Right atrium auricular region (tissue), 2 donors: ENCODE results near the gene MARF1. TPM values are rescaled to one million over a fixed set of nuclear protein-coding genes. Genes with fewer than 3 reads are reported as not detected.
"Not testable (repeated sequence)": the region's sequence is repeated elsewhere in the genome, so short reads cannot be mapped to it uniquely, and the experiment has no call there.

ENCODE experiments used
- DNase-seq: peaks from one replicate; pipeline ENCODE4 v3.0.0-alpha.2; 2019; ENCODE audit warnings: low spot score
- H3K27ac ChIP-seq, 2 donors: fragments of 200-600 bp; sonication (generic); 1 replicate in 1 of 2; 2 replicates in 1 of 2; pipeline ENCODE4 v1.5.1; 2016 to 2019
- H3K27me3 ChIP-seq, 2 donors: fragments of 200-600 bp; sonication (generic); one replicate each; pipeline versions ENCODE4 v1.5.1 to v1.6.0; 2017 to 2019
- H3K36me3 ChIP-seq: fragments of 200-600 bp; sonication (generic); one replicate; pipeline ENCODE4 v1.5.1; 2016
- H3K4me1 ChIP-seq, 2 donors: fragments of 200-600 bp; sonication (generic); one replicate each; pipeline versions ENCODE4 v1.5.1 to v1.6.0; 2017 to 2019
- H3K4me3 ChIP-seq, 2 donors: fragments of 200-600 bp; sonication (generic); 1 replicate in 1 of 2; 2 replicates in 1 of 2; pipeline ENCODE4 v1.5.1; 2017 to 2019; ENCODE audit warnings: mild to moderate bottlenecking in 1 of 2, moderate library complexity in 1 of 2
- H3K9me3 ChIP-seq, 2 donors: fragments of 200-600 bp; sonication (generic); one replicate each; pipeline ENCODE4 v1.5.1; 2019
- total RNA-seq, 2 donors: library from RNA; depleted of rRNA; stranded (reverse); fragments of >200 nt; gene quantifications; one replicate each; pipeline ENCODE4 v1.1.0, GENCODE V29; 2016
- TF ChIP-seq, protein P1 (sequence below), 2 donors: fragments of 200-600 bp; sonication (generic); IDR thresholded peaks; one replicate each; pipeline ENCODE4 v1.5.1; 2019; ENCODE audit warnings: antibody characterized with exemption in 2 of 2

Gene MARF1
- total RNA-seq, 2 donors from 2014 or later, result 17.1 to 24.8 TPM

DNA sequence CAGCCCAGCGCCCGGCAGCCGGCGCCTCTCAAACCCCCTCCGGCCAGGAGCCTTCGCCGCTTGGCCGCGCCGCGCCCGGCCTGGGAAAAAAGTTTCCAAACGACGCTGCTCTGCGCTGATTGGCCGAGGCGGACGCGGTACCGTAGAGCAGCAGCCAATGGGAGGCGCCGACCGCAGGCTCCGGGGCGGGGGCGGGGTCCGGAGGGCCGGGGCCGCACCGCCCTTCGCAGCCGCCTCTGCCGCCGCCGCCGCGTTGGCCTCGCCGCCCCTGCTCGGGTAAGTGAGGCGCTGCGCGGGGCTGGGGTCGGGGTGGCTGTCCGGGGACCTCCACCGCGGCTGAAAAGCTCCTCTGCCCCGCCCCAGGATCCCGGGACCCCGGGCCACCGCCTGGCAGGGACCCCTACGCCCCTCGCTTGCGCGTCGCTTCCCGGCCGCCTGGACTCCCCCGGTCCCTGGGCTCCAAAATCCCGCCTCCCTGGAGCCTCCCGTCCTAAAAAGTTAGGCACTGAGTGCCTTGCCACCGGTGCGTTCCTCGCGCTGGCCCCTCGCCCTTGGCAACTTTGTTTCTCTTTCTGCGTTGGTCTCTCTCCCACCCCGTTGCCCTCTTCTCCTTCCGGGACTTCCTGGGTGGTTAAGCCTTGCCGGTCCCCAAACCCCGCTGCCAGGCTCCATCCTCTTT, 7.2 kb upstream of the MARF1 start, which contains the start of gene NDE1:
Gene NDE1, plus strand, starts transcription at position 227 of the 679 bp plus-strand sequence. CDS start 14,534 bp downstream, outside the sequence.
- Histone ChIP-seq H3K4me3 (peak within 1 kb of the TSS; percentile 74 to 94), H3K27ac (peak within 1 kb of the TSS; percentile 91 to 96), H3K36me3 (no peaks in the 10 kb centered on the region), H3K27me3 (no peaks in the 10 kb centered on the region), H3K4me1 (peaks cover 0 to 40% of the 10 kb centered on the region in 2 donors), H3K9me3 (no peaks in the 10 kb centered on the region)
- DNase-seq, result peak; percentile 90
- TF ChIP-seq, protein P1, sequence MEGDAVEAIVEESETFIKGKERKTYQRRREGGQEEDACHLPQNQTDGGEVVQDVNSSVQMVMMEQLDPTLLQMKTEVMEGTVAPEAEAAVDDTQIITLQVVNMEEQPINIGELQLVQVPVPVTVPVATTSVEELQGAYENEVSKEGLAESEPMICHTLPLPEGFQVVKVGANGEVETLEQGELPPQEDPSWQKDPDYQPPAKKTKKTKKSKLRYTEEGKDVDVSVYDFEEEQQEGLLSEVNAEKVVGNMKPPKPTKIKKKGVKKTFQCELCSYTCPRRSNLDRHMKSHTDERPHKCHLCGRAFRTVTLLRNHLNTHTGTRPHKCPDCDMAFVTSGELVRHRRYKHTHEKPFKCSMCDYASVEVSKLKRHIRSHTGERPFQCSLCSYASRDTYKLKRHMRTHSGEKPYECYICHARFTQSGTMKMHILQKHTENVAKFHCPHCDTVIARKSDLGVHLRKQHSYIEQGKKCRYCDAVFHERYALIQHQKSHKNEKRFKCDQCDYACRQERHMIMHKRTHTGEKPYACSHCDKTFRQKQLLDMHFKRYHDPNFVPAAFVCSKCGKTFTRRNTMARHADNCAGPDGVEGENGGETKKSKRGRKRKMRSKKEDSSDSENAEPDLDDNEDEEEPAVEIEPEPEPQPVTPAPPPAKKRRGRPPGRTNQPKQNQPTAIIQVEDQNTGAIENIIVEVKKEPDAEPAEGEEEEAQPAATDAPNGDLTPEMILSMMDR (IDR thresholded peaks at IDR 0.05), result no peak

DNA sequence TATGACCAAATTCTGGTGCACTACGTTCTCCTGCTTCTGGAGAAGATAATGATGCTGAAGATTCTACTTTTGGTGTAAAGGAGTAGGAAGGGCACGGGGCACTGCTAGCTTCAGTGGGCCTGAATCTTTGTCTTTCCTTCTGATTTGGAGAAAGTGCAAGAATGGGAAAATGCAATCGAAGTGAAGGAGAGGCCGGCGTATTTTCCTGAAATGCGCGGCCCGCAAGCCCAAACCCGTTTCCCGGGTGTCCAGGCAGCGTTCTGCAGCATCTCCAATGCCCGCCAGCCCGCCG, 6.7 kb upstream of the MARF1 start:
- H3K36me3 ChIP-seq, result no peaks in the 10 kb centered on the region
- H3K27me3 ChIP-seq, result no peaks in the 10 kb centered on the region
- TF ChIP-seq, protein P1 (IDR thresholded peaks at IDR 0.05), result no peak
- peak overlapping the region; percentile 91 to 96 for H3K27ac ChIP-seq
- H3K4me1 ChIP-seq, result peaks cover 0 to 40% of the 10 kb centered on the region in 2 donors
- peak overlapping the region; percentile 27 to 74 for H3K4me3 ChIP-seq
- no peaks in the 10 kb centered on the region for H3K9me3 ChIP-seq
- no peak for DNase-seq

GRCh38 chr16:15649311-15649710, 6.4 kb upstream of the MARF1 start:
- H3K9me3 ChIP-seq, H3K27me3 ChIP-seq, H3K36me3 ChIP-seq, DNase-seq: not testable (repeated sequence)
- H3K4me3 ChIP-seq, result peak overlapping the region in 1 of 2 donors; percentile 74
- peak overlapping the region; percentile 91 to 96 for H3K27ac ChIP-seq
- peaks cover 0 to 40% of the 10 kb centered on the region in 2 donors for H3K4me1 ChIP-seq

DNA sequence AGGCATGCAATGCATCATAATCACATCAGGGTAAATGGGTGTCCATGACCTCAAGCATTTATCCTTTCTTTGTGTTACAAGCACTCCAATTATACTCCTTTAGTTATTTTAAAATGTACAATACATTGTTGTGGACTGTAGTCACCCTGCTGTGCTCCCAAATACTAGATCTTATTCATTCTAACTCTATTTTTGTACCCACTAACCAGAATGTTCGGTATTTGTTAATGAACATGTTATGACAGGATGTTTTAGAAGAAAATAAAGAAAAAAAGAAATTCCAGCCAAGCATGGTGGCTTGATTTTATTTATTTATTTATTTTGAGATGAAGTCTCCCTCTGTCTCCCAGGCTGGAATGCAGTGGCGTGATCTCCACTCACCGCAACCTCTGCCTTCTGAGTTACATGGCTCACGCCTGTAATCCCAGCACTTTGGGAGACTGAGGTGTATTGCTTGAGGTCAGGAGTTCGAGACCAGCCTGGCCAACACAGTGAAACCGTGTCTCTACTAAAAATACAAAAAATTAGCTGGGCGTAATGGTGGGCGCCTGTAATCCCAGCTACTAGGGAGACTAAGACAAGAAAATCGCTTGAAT, 5.3 kb upstream of the MARF1 start:
- no peak overlapping the region for H3K27ac ChIP-seq
- H3K27me3 ChIP-seq, result no peaks in the 10 kb centered on the region
- no peak overlapping the region for H3K4me3 ChIP-seq
- no peaks in the 10 kb centered on the region for H3K36me3 ChIP-seq
- DNase-seq, result no peak
- TF ChIP-seq, protein P1 (IDR thresholded peaks at IDR 0.05), result no peak
- peaks cover 0 to 36% of the 10 kb centered on the region in 2 donors for H3K4me1 ChIP-seq
- H3K9me3 ChIP-seq, result no peaks in the 10 kb centered on the region

- no peak for DNase-seq
- Histone ChIP-seq H3K9me3 (no peaks in the 10 kb centered on the region), H3K4me3 (no peak overlapping the region), H3K36me3 (no peaks in the 10 kb centered on the region), H3K4me1 (peaks cover 0 to 28% of the 10 kb centered on the region in 2 donors), H3K27me3 (no peaks in the 10 kb centered on the region), H3K27ac (no peak overlapping the region)
- TF ChIP-seq, protein P1 (IDR thresholded peaks at IDR 0.05), result no peak
Observed at GRCh38 chr16:15647294-15648014, 4.5 kb upstream of the MARF1 start.

DNA sequence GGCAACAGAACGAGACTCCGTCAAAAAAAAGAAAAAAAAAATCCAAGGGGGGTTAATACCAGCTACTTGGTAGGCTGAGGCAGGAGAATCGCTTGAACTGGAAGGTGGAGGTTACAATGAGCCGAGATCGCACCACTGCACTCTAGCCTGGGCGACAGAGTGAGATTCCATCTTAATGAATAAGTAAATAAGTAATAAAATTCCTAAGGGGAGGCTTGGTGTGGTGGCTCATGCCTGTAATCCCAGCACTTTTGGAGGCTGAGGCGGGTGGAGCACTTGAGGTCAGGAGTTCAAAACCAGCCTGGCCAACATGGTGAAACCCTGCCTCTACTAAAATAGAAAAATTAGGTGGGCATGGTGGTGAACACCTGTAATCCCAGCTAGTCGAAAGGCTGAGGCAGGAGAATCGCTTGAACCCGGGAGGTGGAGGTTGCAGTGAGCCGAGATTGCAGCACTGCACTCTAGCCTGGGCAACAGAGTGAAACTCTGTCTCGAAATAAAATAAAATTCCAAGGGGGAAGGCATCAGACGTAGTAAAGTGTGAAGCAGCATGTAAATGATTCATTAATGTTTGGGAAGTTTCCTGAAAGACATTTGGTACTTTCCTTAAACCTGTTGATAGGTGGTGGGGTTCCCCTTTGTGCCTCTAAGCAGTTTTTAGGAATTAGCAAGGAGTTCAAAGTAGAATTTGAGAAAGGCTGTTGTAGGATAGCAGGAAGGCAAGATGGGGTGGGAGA, 3.8 kb upstream of the MARF1 start:
- not testable (repeated sequence) for H3K36me3 ChIP-seq
- H3K4me1 ChIP-seq, result peaks cover 0 to 26% of the 10 kb centered on the region in 2 donors

DNA sequence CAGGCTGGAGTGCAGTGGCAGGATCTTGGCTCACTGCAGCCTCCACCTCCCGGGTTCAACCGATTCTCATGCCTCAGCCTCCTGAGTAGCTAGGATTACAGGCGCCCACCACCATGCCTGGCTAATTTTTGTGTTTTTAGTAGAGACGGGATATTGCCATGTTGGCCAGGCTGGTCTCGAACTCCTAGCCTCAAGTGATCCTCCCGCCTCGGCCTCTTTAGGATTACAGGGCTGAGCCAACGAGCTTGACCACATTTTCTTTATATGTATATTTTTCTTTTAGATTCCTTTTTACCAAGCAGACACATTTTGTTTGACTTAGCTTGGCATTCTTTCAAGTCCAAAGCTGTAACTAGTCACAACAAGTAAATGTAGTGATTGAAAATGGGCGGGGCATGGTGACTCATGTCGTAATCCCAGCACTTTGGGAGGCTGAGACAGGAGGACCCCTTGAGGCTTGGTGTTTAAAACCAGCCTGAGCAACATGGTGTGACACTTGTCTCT, 2.1 kb upstream of the MARF1 start:
- H3K27me3 ChIP-seq, H3K9me3 ChIP-seq, H3K4me3 ChIP-seq, H3K36me3 ChIP-seq, H3K27ac ChIP-seq, DNase-seq: not testable (repeated sequence)
- peaks cover 0 to 30% of the 10 kb centered on the region in 2 donors for H3K4me1 ChIP-seq

More for the DNA sequence above, 3.8 kb upstream of the MARF1 start:
- DNase-seq, H3K9me3 ChIP-seq, H3K27ac ChIP-seq, H3K4me3 ChIP-seq, H3K27me3 ChIP-seq: not testable (repeated sequence)
